ENCODE measurements around the gene SELENOH.
A peak's percentile ranks its signal among the peaks of the same experiment; 100 is the strongest.

Gene SELENOH

GRCh38 chr11:57741132-57742086 lies at the start of gene SELENOH (continued):
- TF ChIP-seq SETDB1 (IDR thresholded peaks at IDR 0.05; ENCODE audit: insufficient read length, low read length) (no peak), ZNF138 (tag by site-specific recombination; IDR thresholded peaks at IDR 0.05; ENCODE audit: borderline replicate concordance) (no peak), REPIN1 (tag by site-specific recombination; IDR thresholded peaks at IDR 0.05; ENCODE audit: low read depth) (peak; percentile 91; the same call in 1 of the 2 replicates), KLF10 (tag by site-specific recombination; IDR thresholded peaks at IDR 0.05) (no peak; the same call in 1 of the 2 replicates), ZNF354C (tag by site-specific recombination; IDR thresholded peaks at IDR 0.05; ENCODE audit: borderline replicate concordance, low read depth) (no peak), ZFHX2 (tag by site-specific recombination; conservative IDR thresholded peaks at IDR 0.05) (peak; percentile 85), ZNF544 (tag by site-specific recombination; IDR thresholded peaks at IDR 0.05) (no peak), MEIS1 (CRISPR knock-in tag; IDR thresholded peaks at IDR 0.05; ENCODE audit: borderline replicate concordance) (no peak), ZNF140 (tag by site-specific recombination; IDR thresholded peaks at IDR 0.05) (no peak), ZFP69B (tag by site-specific recombination; IDR thresholded peaks at IDR 0.05) (peak; percentile 93), ZNF121 (tag by site-specific recombination; IDR thresholded peaks at IDR 0.05) (peak; percentile 97), YY2 (tag by site-specific recombination; IDR thresholded peaks at IDR 0.05) (peak; percentile 60; the same call in 1 of the 2 replicates), ZNF155 (tag by site-specific recombination; IDR thresholded peaks at IDR 0.05) (no peak), ATF2 (tag by site-specific recombination; IDR thresholded peaks at IDR 0.05; ENCODE audit: low read depth) (no peak), EGR2 (tag by site-specific recombination; IDR thresholded peaks at IDR 0.05; ENCODE audit: low read depth) (peak; percentile 80), ZNF510 (tag by site-specific recombination; IDR thresholded peaks at IDR 0.05; ENCODE audit: insufficient replicate concordance) (no peak), ZNF654 (tag by site-specific recombination; IDR thresholded peaks at IDR 0.05; ENCODE audit: low read depth) (no peak; the same call in 1 of the 2 replicates), ZNF146 (tag by site-specific recombination; IDR thresholded peaks at IDR 0.05) (no peak; the same call in 1 of the 2 replicates), ZNF274 (IDR thresholded peaks at IDR 0.05; ENCODE audit: low read length) (no peak), ZNF274 (tag by site-specific recombination; IDR thresholded peaks at IDR 0.05; ENCODE audit: borderline replicate concordance) (no peak), ZNF701 (tag by site-specific recombination; IDR thresholded peaks at IDR 0.05) (no peak), ZNF792 (tag by site-specific recombination; IDR thresholded peaks at IDR 0.05) (no peak), ZNF623 (tag by site-specific recombination; IDR thresholded peaks at IDR 0.05) (no peak; the same call in none of the 2 replicates), PRDM10 (tag by site-specific recombination; IDR thresholded peaks at IDR 0.05) (peak; percentile 99), ZXDB (tag by site-specific recombination; IDR thresholded peaks at IDR 0.05) (peak; percentile 96), ZNF324 (tag by site-specific recombination; IDR thresholded peaks at IDR 0.05) (peak; percentile 95), HOXD13 (CRISPR knock-in tag; IDR thresholded peaks at IDR 0.05; ENCODE audit: borderline replicate concordance) (no peak), ZNF311 (tag by site-specific recombination; IDR thresholded peaks at IDR 0.05; ENCODE audit: borderline replicate concordance) (no peak), ZBTB17 (tag by site-specific recombination; IDR thresholded peaks at IDR 0.05) (peak; percentile 88), GLI2 (tag by site-specific recombination; IDR thresholded peaks at IDR 0.05; ENCODE audit: borderline replicate concordance, low read depth) (no peak), ZBTB48 (tag by site-specific recombination; IDR thresholded peaks at IDR 0.05) (peak; percentile 75)
- TF ChIP-seq, protein P1, sequence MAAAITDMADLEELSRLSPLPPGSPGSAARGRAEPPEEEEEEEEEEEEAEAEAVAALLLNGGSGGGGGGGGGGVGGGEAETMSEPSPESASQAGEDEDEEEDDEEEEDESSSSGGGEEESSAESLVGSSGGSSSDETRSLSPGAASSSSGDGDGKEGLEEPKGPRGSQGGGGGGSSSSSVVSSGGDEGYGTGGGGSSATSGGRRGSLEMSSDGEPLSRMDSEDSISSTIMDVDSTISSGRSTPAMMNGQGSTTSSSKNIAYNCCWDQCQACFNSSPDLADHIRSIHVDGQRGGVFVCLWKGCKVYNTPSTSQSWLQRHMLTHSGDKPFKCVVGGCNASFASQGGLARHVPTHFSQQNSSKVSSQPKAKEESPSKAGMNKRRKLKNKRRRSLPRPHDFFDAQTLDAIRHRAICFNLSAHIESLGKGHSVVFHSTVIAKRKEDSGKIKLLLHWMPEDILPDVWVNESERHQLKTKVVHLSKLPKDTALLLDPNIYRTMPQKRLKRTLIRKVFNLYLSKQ (tag by site-specific recombination; IDR thresholded peaks at IDR 0.05; ENCODE audit: borderline replicate concordance): no peak
- TF ChIP-seq, protein P2, sequence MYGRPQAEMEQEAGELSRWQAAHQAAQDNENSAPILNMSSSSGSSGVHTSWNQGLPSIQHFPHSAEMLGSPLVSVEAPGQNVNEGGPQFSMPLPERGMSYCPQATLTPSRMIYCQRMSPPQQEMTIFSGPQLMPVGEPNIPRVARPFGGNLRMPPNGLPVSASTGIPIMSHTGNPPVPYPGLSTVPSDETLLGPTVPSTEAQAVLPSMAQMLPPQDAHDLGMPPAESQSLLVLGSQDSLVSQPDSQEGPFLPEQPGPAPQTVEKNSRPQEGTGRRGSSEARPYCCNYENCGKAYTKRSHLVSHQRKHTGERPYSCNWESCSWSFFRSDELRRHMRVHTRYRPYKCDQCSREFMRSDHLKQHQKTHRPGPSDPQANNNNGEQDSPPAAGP (tag by site-specific recombination; IDR thresholded peaks at IDR 0.05): peak; percentile 96

All from HEK293 (cell line).